Measurements from ENCODE around the gene BORCS8. TPM values are rescaled to one million over a fixed set of nuclear protein-coding genes. Genes with fewer than 3 reads are reported as not detected.
"Not testable (repeated sequence)": the region's sequence is repeated elsewhere in the genome, so short reads cannot be mapped to it uniquely, and the experiment has no call there.

Gene BORCS8
- total RNA-seq, 1 donor from 2014 or later = 4.2 TPM

GRCh38 chr19:19154768-19155494, 37.0 kb downstream of the BORCS8 start:
- Histone ChIP-seq H3K9ac (ENCODE audit: low read depth in 1 of 3, low read length in 3 of 3) (no peak overlapping the region), H3K9me3 (ENCODE audit: control insufficient read depth in 3 of 3, low read length in 3 of 3) (peaks cover 0 to 2% (median 0%) of the 10 kb centered on the region in 3 donors), H3K36me3 (ENCODE audit: control insufficient read depth in 3 of 3, insufficient read depth in 3 of 3, low read length in 3 of 3) (no peaks in the 10 kb centered on the region), H3K4me1 (ENCODE audit: control insufficient read depth in 3 of 3, insufficient read depth in 3 of 3, low read length in 3 of 3) (no peaks in the 10 kb centered on the region), H3K27me3 (ENCODE audit: control insufficient read depth in 3 of 3, insufficient read depth in 3 of 3, low read length in 3 of 3) (no peaks in the 10 kb centered on the region), H3K27ac (ENCODE audit: low read depth, low read length) (no peak overlapping the region), H3K4me3 (ENCODE audit: low read length in 3 of 3) (no peak overlapping the region)

- no peak overlapping the region for H3K27ac ChIP-seq (ENCODE audit: low read depth, low read length)
Observed at GRCh38 chr19:19152668-19153384, 39.1 kb downstream of the BORCS8 start.

DNA sequence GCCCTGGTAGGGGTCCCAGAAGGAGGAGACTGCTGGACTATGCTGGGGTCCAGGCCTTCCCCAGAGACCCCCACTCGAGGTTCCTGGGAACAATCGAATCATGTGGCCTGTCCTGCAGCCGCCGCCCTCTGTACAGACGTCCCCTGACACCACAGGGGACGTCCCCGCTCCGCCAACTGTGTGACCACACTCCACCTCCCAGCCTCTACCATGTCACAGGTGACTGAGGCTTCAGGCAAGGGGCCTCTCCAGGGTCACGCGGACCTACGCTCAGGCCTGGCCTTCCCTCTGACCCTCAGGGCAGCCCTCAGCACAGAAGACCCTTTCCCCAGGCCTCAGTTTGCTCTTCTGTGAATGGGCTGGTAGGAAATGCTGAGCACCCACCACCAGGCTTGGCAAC, 40.5 kb downstream of the BORCS8 start:
- H3K9ac ChIP-seq (ENCODE audit: low read depth in 1 of 3, low read length in 3 of 3) = no peak overlapping the region
- no peaks in the 10 kb centered on the region for H3K27me3 ChIP-seq (ENCODE audit: control insufficient read depth in 3 of 3, insufficient read depth in 3 of 3, low read length in 3 of 3)
- H3K36me3 ChIP-seq (ENCODE audit: control insufficient read depth in 3 of 3, insufficient read depth in 3 of 3, low read length in 3 of 3) = peaks cover 0 to 13% (median 3%) of the 10 kb centered on the region in 3 donors
- H3K4me3 ChIP-seq (ENCODE audit: low read length in 3 of 3) = no peak overlapping the region
- no peaks in the 10 kb centered on the region for H3K4me1 ChIP-seq (ENCODE audit: control insufficient read depth in 3 of 3, insufficient read depth in 3 of 3, low read length in 3 of 3)
- H3K27ac ChIP-seq (ENCODE audit: low read depth, low read length) = no peak overlapping the region
- peaks cover 0 to 2% (median 0%) of the 10 kb centered on the region in 3 donors for H3K9me3 ChIP-seq (ENCODE audit: control insufficient read depth in 3 of 3, low read length in 3 of 3)

More at GRCh38 chr19:19152668-19153384, 39.1 kb downstream of the BORCS8 start:
- H3K27me3 ChIP-seq (ENCODE audit: control insufficient read depth in 3 of 3, insufficient read depth in 3 of 3, low read length in 3 of 3) = no peaks in the 10 kb centered on the region
- no peak overlapping the region for H3K4me3 ChIP-seq (ENCODE audit: low read length in 3 of 3)
- H3K36me3 ChIP-seq (ENCODE audit: control insufficient read depth in 3 of 3, insufficient read depth in 3 of 3, low read length in 3 of 3) = peaks cover 0 to 7% (median 0%) of the 10 kb centered on the region in 3 donors
- peaks cover 0 to 2% (median 0%) of the 10 kb centered on the region in 3 donors for H3K9me3 ChIP-seq (ENCODE audit: control insufficient read depth in 3 of 3, low read length in 3 of 3)
- H3K9ac ChIP-seq (ENCODE audit: low read depth in 1 of 3, low read length in 3 of 3) = no peak overlapping the region
- H3K4me1 ChIP-seq (ENCODE audit: control insufficient read depth in 3 of 3, insufficient read depth in 3 of 3, low read length in 3 of 3) = no peaks in the 10 kb centered on the region

- H3K9ac ChIP-seq (ENCODE audit: low read depth in 1 of 3, low read length in 3 of 3) = no peak overlapping the region
Observed at GRCh38 chr19:19149435-19149834, 42.5 kb downstream of the BORCS8 start.

DNA sequence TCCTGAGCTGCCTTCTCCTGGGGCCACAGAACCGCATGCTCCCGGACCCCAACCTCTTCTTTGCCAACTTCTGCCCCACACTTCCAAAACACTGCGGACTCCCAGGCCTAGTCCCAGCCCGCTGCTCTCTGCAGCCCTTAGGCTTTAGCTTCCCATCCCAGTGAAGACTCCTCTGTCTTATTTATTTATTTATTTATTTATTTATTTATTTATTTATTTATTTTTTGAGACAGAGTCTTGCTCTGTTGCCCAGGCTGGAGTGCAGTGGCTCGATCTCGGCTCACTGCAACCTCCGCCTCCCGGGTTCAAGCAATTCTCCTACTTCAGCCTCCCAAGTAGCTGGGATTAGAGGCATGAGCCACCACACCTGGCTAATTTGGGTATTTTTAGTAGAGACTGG, 43.4 kb downstream of the BORCS8 start:
- H3K27me3 ChIP-seq (ENCODE audit: control insufficient read depth in 3 of 3, insufficient read depth in 3 of 3, low read length in 3 of 3); H3K27ac ChIP-seq (ENCODE audit: low read depth, low read length); H3K9me3 ChIP-seq (ENCODE audit: control insufficient read depth in 3 of 3, low read length in 3 of 3); H3K4me3 ChIP-seq (ENCODE audit: low read length in 3 of 3); H3K9ac ChIP-seq (ENCODE audit: low read depth in 1 of 3, low read length in 3 of 3); H3K4me1 ChIP-seq (ENCODE audit: control insufficient read depth in 3 of 3, insufficient read depth in 3 of 3, low read length in 3 of 3): not testable (repeated sequence)
- H3K36me3 ChIP-seq (ENCODE audit: control insufficient read depth in 3 of 3, insufficient read depth in 3 of 3, low read length in 3 of 3) = peaks cover 0 to 13% (median 3%) of the 10 kb centered on the region in 3 donors

More at GRCh38 chr19:19149435-19149834, 42.5 kb downstream of the BORCS8 start:
- Histone ChIP-seq H3K27ac (ENCODE audit: low read depth, low read length) (no peak overlapping the region), H3K36me3 (ENCODE audit: control insufficient read depth in 3 of 3, insufficient read depth in 3 of 3, low read length in 3 of 3) (peaks cover 0 to 13% (median 3%) of the 10 kb centered on the region in 3 donors), H3K9me3 (ENCODE audit: control insufficient read depth in 3 of 3, low read length in 3 of 3) (no peaks in the 10 kb centered on the region), H3K4me1 (ENCODE audit: control insufficient read depth in 3 of 3, insufficient read depth in 3 of 3, low read length in 3 of 3) (peaks cover 0 to 3% (median 2%) of the 10 kb centered on the region in 3 donors), H3K27me3 (ENCODE audit: control insufficient read depth in 3 of 3, insufficient read depth in 3 of 3, low read length in 3 of 3) (no peaks in the 10 kb centered on the region), H3K4me3 (ENCODE audit: low read length in 3 of 3) (no peak overlapping the region)

GRCh38 chr19:19147344-19147743, 44.6 kb downstream of the BORCS8 start:
- H3K9ac ChIP-seq (ENCODE audit: low read depth in 1 of 3, low read length in 3 of 3) = no peak overlapping the region
- peaks cover 0 to 3% (median 2%) of the 10 kb centered on the region in 3 donors for H3K4me1 ChIP-seq (ENCODE audit: control insufficient read depth in 3 of 3, insufficient read depth in 3 of 3, low read length in 3 of 3)
- H3K27ac ChIP-seq (ENCODE audit: low read depth, low read length) = no peak overlapping the region
- H3K4me3 ChIP-seq (ENCODE audit: low read length in 3 of 3) = no peak overlapping the region
- no peaks in the 10 kb centered on the region for H3K9me3 ChIP-seq (ENCODE audit: control insufficient read depth in 3 of 3, low read length in 3 of 3)
- H3K27me3 ChIP-seq (ENCODE audit: control insufficient read depth in 3 of 3, insufficient read depth in 3 of 3, low read length in 3 of 3) = no peaks in the 10 kb centered on the region
- H3K36me3 ChIP-seq (ENCODE audit: control insufficient read depth in 3 of 3, insufficient read depth in 3 of 3, low read length in 3 of 3) = peaks cover 0 to 13% (median 3%) of the 10 kb centered on the region in 3 donors

DNA sequence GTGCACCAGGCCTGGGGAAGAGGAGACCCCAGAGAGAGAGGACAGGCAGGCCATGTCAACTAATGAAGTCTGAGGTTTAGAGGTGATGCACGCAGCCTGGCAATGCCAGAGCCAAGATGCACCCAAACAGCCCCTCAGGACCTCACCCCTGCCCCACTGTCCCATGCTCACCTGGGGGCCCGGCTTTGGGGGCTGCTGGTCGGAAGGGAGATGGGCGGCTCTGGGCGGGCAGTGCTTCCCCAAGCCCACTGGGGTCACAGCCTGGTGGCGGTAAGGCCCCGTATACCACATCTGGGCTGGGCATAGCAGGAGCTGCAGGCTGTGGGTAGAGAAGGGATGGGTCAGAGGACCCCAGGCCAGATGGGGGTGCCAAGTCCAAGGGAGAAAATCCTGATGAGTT, 45.1 kb downstream of the BORCS8 start:
- Histone ChIP-seq H3K9me3 (ENCODE audit: control insufficient read depth in 3 of 3, low read length in 3 of 3) (no peaks in the 10 kb centered on the region), H3K27ac (ENCODE audit: low read depth, low read length) (no peak overlapping the region), H3K9ac (ENCODE audit: low read depth in 1 of 3, low read length in 3 of 3) (no peak overlapping the region)

GRCh38 chr19:19145684-19146608, 46.0 kb downstream of the BORCS8 start:
- Histone ChIP-seq H3K9ac (ENCODE audit: low read depth in 1 of 3, low read length in 3 of 3) (peak overlapping the region in 1 of 3 donors; percentile 32), H3K9me3 (ENCODE audit: control insufficient read depth in 3 of 3, low read length in 3 of 3) (no peaks in the 10 kb centered on the region), H3K27me3 (ENCODE audit: control insufficient read depth in 3 of 3, insufficient read depth in 3 of 3, low read length in 3 of 3) (no peaks in the 10 kb centered on the region), H3K36me3 (ENCODE audit: control insufficient read depth in 3 of 3, insufficient read depth in 3 of 3, low read length in 3 of 3) (peaks cover 0 to 13% (median 3%) of the 10 kb centered on the region in 3 donors), H3K27ac (ENCODE audit: low read depth, low read length) (no peak overlapping the region), H3K4me3 (ENCODE audit: low read length in 3 of 3) (peak overlapping the region in 2 of 3 donors; percentile 40 to 60), H3K4me1 (ENCODE audit: control insufficient read depth in 3 of 3, insufficient read depth in 3 of 3, low read length in 3 of 3) (peaks cover 0 to 3% (median 2%) of the 10 kb centered on the region in 3 donors)

More for the DNA sequence above, 45.1 kb downstream of the BORCS8 start:
- no peak overlapping the region for H3K4me3 ChIP-seq (ENCODE audit: low read length in 3 of 3)
- no peaks in the 10 kb centered on the region for H3K27me3 ChIP-seq (ENCODE audit: control insufficient read depth in 3 of 3, insufficient read depth in 3 of 3, low read length in 3 of 3)
- peaks cover 0 to 13% (median 3%) of the 10 kb centered on the region in 3 donors for H3K36me3 ChIP-seq (ENCODE audit: control insufficient read depth in 3 of 3, insufficient read depth in 3 of 3, low read length in 3 of 3)
- H3K4me1 ChIP-seq (ENCODE audit: control insufficient read depth in 3 of 3, insufficient read depth in 3 of 3, low read length in 3 of 3) = peaks cover 0 to 3% (median 2%) of the 10 kb centered on the region in 3 donors

GRCh38 chr19:19145281-19145680, 46.7 kb downstream of the BORCS8 start:
- Histone ChIP-seq H3K4me3 (ENCODE audit: low read length in 3 of 3) (no peak overlapping the region), H3K27ac (ENCODE audit: low read depth, low read length) (no peak overlapping the region), H3K9me3 (ENCODE audit: control insufficient read depth in 3 of 3, low read length in 3 of 3) (no peaks in the 10 kb centered on the region), H3K27me3 (ENCODE audit: control insufficient read depth in 3 of 3, insufficient read depth in 3 of 3, low read length in 3 of 3) (no peaks in the 10 kb centered on the region), H3K36me3 (ENCODE audit: control insufficient read depth in 3 of 3, insufficient read depth in 3 of 3, low read length in 3 of 3) (peaks cover 0 to 13% (median 3%) of the 10 kb centered on the region in 3 donors), H3K9ac (ENCODE audit: low read depth in 1 of 3, low read length in 3 of 3) (peak overlapping the region in 1 of 3 donors; percentile 32), H3K4me1 (ENCODE audit: control insufficient read depth in 3 of 3, insufficient read depth in 3 of 3, low read length in 3 of 3) (peaks cover 0 to 3% (median 2%) of the 10 kb centered on the region in 3 donors)

Data from skeletal muscle tissue (tissue), 4 donors.